GM19468 (cell line): ENCODE data around the gene LRRN4CL.
"Not testable (repeated sequence)": the region's sequence is repeated elsewhere in the genome, so short reads cannot be mapped to it uniquely, and the experiment has no call there.

Experiments
- ATAC-seq: cut with Tn5 transposase; IDR thresholded peaks from one replicate; pipeline ENCODE4 v1.9.1; 2021; ENCODE audit warnings: mild to moderate bottlenecking, moderate library complexity, moderate number of reproducible peaks; ENCODE audit not compliant: unreplicated experiment; ENCODE audit errors: extremely low read depth

LRRN4CL gene

DNA sequence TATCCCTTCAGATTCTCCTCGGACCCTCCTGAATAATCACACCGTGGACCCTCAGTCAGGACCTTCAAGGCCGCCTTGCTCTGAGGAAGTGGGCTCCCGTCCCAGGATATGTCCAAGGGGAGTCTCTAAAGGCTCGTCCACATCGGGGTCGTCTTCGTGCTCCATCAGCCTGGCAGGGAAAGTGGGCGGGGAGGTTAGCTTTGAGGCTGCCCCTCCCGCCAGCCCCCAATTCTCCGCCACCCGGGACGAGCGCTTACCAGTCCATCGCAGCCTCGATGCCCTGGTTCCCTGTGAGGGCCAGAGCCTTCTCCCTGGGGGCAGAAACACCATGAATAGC lies 10.9 kb downstream of the LRRN4CL start:
- ATAC-seq, result no peak

DNA sequence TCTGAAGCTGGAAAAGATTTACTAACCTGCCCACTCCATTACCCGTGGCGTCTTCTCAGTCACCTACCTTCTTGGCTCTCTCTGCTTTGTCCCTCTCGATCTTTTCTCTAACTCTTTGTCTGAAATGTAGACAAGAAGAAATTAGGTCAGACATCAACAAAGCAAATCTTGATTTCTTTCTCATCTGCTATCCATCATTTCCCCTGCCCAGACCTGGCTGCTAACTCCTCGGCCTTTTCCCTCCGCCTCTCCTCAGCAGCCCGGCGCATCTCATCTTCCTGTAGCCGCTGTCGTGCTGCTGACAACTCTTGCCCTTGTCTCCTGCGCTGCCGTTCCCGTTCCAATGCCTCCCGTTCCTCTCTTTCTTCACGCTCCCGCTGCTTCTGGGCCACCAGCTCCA lies 11.6 kb downstream of the LRRN4CL start:
- ATAC-seq, result no peak

DNA sequence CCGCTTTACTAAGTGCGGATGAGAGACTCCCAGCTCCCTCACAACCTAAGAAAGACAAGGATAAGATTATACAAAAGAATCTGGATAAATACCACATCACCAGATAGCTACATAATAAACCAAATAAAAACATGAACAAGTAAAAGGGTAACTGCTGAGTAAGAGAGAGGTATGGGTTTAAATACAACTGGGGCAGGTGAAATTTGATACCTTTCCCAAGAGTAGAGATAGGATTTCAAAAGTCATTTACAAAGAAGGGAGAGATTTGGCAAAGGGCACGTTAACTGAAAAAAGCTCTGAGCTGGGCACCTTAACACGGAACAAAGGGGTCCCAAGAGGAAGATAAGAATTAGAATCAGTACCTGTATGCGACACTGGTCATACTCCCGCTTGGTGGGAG lies 12.2 kb downstream of the LRRN4CL start:
- no peak for ATAC-seq

GRCh38 chr11:62676698-62677097 lies 12.6 kb downstream of the LRRN4CL start:
- no peak for ATAC-seq

DNA sequence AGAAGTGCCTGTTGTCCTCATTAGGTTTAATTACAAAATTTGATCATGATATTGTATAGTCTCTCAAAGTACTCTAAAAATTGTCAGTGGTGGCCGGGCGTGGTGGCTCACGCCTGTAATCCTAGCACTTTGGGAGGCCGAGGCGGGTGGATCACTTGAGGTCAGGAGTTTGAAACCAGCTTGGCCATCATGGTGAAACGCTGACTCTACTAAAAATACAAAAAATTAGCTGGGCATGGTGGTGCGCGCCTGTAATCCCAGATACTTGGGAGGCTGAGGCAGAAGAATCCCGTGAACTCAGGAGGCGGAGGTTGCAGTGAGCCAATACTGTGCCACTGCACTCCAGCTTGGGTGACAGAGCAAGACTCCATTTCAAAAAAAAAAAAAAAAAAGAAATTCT lies 13.9 kb downstream of the LRRN4CL start:
- ATAC-seq, result not testable (repeated sequence)

GRCh38 chr11:62673196-62673525 lies 16.2 kb downstream of the LRRN4CL start:
- ATAC-seq, result no peak

DNA sequence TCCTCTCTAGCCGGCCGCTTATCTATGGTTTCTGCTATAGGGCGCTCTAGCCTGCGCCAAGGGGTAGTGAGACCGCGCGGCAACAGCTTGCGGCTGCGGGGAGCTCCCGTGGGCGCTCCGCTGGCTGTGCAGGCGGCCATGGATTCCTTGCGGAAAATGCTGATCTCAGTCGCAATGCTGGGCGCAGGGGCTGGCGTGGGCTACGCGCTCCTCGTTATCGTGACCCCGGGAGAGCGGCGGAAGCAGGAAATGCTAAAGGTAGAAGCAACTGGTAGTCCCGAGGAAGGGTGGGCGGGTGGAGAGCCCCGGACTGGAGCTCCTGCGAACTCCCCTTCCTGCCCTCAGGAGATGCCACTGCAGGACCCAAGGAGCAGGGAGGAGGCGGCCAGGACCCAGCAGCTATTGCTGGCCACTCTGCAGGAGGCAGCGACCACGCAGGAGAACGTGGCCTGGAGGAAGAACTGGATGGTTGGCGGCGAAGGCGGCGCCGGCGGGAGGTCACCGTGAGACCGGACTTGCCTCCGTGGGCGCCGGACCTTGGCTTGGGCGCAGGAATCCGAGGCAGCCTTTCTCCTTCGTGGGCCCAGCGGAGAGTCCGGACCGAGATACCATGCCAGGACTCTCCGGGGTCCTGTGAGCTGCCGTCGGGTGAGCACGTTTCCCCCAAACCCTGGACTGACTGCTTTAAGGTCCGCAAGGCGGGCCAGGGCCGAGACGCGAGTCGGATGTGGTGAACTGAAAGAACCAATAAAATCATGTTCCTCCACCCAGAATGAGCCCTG lies 17.5 kb downstream of the LRRN4CL start, which contains the start of the genes LBHD1 and UQCC3:
Gene LBHD1 (minus strand): TSS at position 660 of the 782 bp plus-strand sequence. CDS start 2,236 bp downstream, outside the sequence.
Gene UQCC3 (plus strand): TSS at position 66 of the 782 bp plus-strand sequence. CDS start 73 bp downstream, at position 139.
- ATAC-seq, result no peak

- ATAC-seq, result no peak
These were observed 18.1 kb downstream of the LRRN4CL start for GRCh38 chr11:62671236-62671607.

DNA sequence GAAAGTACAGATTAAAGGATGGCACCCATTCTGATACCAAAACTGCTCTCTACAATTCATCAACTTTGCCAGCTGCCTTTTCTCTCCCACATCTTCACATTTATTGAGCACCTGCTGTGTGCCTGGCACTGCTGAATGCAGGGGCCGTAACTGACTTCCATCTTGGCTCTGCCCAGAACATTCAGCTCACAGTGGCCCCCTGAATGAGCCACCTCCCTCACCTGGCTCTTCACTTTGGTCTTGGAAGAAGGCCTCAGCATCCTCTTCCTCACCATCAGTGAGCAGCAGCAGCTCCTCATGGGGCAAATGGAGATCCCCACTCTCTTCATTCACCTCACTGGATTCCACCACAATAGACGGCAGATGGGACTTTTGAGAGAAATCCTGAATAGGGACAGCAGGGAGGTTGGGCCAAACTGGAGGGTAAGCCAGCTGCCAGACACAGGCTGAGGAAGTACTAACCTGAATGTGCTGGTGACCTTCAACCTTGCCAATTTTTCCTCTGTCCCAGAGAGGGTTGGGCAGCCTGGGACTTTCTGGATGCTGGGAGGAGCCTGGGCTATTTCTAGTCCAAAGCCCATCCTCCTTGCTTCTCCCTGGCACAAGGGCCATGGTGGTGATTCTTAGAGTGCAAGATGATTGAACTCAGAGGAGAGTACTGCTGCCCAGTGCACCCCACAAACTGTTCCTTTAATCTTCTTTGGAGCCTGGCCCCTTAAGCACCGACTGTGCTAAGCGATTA lies 19.7 kb downstream of the LRRN4CL start:
- no peak for ATAC-seq

- ATAC-seq, result no peak
These were observed 21.9 kb downstream of the LRRN4CL start for GRCh38 chr11:62667460-62667859.

GRCh38 chr11:62666259-62666926 lies 22.9 kb downstream of the LRRN4CL start:
- no peak for ATAC-seq

GRCh38 chr11:62665599-62666258 lies 23.6 kb downstream of the LRRN4CL start:
- ATAC-seq, result no peak

DNA sequence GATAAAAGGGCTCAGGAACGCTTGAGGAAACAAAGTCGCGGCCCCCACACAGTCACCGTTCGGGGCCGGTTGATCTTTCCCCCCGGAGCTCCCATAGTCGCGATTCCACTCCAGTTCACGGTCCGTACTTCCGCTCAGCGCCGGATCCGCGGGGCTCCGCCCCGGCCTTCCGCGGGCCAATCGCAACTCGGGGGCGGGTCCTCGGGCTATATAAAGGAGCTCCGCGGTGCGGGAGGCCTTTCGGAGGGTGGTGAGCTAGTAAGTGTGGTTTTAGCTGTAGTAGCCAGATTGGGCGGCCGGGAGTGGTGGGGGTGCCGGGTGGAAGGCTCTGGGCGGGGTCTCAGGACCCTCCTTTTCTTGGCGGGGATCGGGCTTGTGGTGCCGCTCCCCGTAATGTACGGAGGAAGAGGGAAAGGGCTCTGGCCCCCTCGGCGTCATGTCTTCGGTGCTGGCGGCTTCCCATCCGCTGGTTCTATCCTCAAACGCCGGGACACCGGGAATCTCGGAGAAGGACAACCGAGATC lies 24.2 kb downstream of the LRRN4CL start, which contains the start of the genes C11orf98 and CSKMT:
Gene C11orf98 (minus strand): TSS at position 136 of the 524 bp plus-strand sequence. CDS start 41 bp downstream, at position 95.
Gene CSKMT (plus strand): TSS at position 238 of the 524 bp plus-strand sequence. CDS start 568 bp downstream, outside the sequence.
- no peak for ATAC-seq

- ATAC-seq, result no peak
These were observed 24.8 kb downstream of the LRRN4CL start for GRCh38 chr11:62664405-62665074.

GRCh38 chr11:62656796-62657429 lies 32.4 kb downstream of the LRRN4CL start:
- ATAC-seq, result no peak

DNA sequence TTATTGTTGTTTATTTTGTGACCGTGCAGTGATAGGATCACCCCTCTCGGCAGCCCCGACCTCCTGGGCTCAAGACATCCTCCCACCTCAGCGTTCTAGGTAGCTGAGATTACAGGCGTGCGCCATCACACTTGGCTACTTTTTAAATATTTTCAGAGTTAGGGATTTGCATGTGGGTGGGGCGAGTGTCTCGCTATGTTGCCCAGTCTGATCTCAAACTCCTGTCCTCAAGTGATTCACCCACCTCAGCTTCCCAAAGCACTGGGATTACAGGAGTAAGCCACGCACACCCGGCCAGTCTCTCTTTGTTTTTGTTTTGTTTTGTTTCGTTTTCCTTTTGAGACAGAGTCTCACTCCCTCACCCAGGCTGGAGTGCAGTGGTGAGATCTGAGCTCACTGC lies 35.0 kb downstream of the LRRN4CL start:
- ATAC-seq, result no peak

GRCh38 chr11:62652161-62653006 lies 36.9 kb downstream of the LRRN4CL start:
- ATAC-seq, result no peak

DNA sequence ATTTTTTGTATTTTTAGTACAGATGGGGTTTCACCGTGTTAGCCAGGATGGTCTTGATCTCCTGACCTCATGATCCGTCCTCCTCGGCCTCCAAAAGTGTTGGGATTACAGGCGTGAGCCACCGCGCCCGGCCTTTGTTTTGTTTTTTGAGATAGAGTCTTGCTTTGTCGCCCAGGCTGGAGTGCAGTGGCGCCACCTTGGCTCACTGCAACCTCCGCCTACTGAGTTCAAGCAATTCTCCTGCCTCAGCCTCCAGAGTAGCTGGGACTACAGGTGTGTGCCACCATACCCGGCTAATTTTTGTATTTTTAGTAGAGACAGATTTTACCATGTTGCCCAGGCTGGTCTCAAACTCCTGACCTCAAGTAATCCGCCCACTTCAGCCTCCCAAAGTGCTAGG lies 39.0 kb downstream of the LRRN4CL start:
- ATAC-seq, result not testable (repeated sequence)
